KG1 (cell line): ENCODE results near the gene TMEM255B.

ENCODE experiments used
- DNase-seq: peaks from one replicate; lab custom pipeline; 2025; lab: John Stamatoyannopoulos, UW

Gene TMEM255B

GRCh38 chr13:113834496-113835200, 75.6 kb downstream of the TMEM255B start:
- no peak for DNase-seq

GRCh38 chr13:113835461-113836270, 76.6 kb downstream of the TMEM255B start:
- no peak for DNase-seq

GRCh38 chr13:113836768-113837559, 77.9 kb downstream of the TMEM255B start:
- no peak for DNase-seq

- DNase-seq: no peak
These were observed 78.7 kb downstream of the TMEM255B start for GRCh38 chr13:113837560-113838355.

GRCh38 chr13:113838711-113839201, 79.7 kb downstream of the TMEM255B start:
- DNase-seq: no peak

GRCh38 chr13:113839536-113840204, 80.6 kb downstream of the TMEM255B start:
- DNase-seq: no peak

- no peak for DNase-seq
These were observed 81.7 kb downstream of the TMEM255B start for GRCh38 chr13:113840541-113841352.

- DNase-seq: no peak
These were observed 82.3 kb downstream of the TMEM255B start for GRCh38 chr13:113841353-113841650.

GRCh38 chr13:113842336-113843062, 83.5 kb downstream of the TMEM255B start:
- no peak for DNase-seq

- DNase-seq: no peak
These were observed 84.1 kb downstream of the TMEM255B start for GRCh38 chr13:113843063-113843654.

- DNase-seq: no peak
These were observed 85.0 kb downstream of the TMEM255B start for GRCh38 chr13:113843864-113844556.

- DNase-seq: no peak
These were observed 86.0 kb downstream of the TMEM255B start for GRCh38 chr13:113845055-113845454.

- DNase-seq: no peak
These were observed 87.0 kb downstream of the TMEM255B start for GRCh38 chr13:113845723-113846635.

- DNase-seq: no peak
These were observed 87.8 kb downstream of the TMEM255B start for GRCh38 chr13:113846636-113847318.

- no peak for DNase-seq
These were observed 89.0 kb downstream of the TMEM255B start for GRCh38 chr13:113848020-113848419.

- no peak for DNase-seq
These were observed 89.6 kb downstream of the TMEM255B start for GRCh38 chr13:113848431-113849260.
